GM21360 (cell line): ENCODE measurements around the gene GRIPAP1.
A peak's percentile ranks its signal among the peaks of the same experiment; 100 is the strongest.

Experiments
- ATAC-seq: cut with Tn5 transposase; IDR thresholded peaks from one replicate; pipeline ENCODE4 v1.9.1; 2021; ENCODE audit warnings: mild to moderate bottlenecking, moderate library complexity; ENCODE audit not compliant: unreplicated experiment

GRIPAP1 gene

DNA sequence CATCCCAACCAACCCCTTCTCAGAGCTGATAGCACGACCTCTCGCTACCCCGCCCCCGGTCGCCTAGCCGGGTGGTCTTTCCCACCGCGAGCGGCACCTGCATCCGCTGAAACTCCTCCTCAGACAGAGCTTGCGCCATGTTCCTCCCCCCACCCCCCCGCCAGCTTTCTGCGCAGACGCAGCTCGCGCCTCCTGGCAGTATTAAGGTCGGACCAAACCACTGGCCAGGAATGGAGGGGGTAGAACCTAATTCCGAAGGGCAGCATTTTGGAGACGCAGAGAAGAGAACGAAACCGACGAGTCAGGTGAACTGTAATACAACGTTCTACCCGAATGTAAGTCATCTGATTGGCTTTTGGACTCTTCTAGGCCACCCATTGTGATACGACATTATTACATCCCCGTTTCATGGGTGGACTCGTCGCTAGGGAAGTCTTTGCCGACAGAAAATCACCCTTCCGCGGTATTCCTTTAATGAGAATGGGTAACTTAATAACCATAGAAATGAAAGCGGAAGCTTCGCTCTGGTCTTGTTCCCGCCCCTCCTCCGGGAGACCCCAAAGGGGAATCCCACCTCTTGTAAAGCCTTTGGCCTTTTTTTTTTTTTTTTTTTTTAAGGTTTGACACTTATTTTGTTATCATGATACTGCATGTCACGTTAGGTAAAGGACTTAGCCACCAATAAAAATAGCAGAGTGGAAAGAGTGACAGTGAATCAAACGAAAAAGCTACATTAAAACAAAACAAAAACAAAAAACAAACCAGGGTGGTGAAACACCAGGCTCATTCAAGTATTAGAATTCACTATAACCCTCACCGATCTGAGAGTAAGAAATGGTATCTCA is at the start of gene GRIPAP1:
Gene GRIPAP1, minus strand, starts transcription at position 174 of the 845 bp plus-strand sequence. Its CDS starts 35 bp downstream, at position 139.
- ATAC-seq = peak; percentile 81

DNA sequence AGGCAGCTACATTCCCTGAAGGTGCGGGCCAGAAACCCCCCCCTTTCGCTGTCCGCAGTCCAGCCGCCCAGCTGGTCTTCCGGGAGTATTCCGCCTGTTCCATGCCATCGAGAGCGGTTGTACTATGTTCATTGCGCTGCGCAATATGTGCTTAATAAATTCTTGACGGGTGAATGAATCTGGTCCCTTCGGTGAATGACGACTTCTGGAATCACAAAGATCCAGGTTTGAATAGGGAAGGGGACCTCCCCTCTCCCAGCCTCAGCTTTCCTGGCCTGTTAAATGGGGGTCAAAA is 41.9 kb upstream of the GRIPAP1 start:
- no peak for ATAC-seq

DNA sequence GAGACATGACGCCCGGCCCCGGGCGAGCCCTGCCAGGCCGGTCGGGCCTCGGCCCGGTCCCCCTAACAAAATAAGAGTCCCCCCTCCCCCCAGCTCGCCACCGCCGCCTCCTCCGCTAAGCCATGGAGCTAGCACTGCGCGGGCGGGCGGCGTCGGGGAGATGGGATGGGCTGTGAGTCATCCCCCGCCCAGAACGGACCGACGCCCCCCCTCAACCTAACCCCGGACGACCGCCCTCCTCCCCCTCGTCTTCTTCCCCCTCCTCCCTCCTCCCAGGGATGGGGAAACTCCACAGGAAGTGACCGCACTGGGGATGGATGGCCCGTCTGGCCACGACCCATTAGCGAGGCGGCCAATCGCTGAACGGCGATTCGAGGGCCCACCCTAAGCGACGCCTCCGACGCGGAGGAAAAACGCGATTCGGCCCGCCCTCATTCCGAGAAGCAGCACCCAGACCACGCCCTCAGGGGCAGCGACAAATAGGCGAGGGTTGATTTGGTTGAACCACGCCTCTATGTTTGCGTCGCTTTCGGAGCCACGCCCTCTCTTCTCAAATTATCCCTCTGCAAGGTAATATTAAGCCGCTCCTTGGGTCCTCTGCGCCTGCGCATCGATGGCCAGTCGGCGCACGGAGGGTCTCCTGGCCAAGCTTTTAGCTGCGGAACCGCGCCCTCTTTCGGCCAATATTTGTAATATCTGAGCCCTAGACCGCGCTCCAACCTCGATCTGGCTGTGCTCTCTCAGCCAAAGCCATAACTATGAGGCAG is 41.3 kb upstream of the GRIPAP1 start, which contains the start of gene TFE3:
Gene TFE3, minus strand, starts transcription at position 138 of the 767 bp plus-strand sequence. Its CDS starts 131 bp downstream, at position 7.
- ATAC-seq = peak; percentile 81

GRCh38 chrX:49042581-49043219 is 40.6 kb upstream of the GRIPAP1 start:
- no peak for ATAC-seq

- no peak for ATAC-seq
Measured at GRCh38 chrX:49041744-49042580, 39.9 kb upstream of the GRIPAP1 start.

- ATAC-seq = no peak
Measured at GRCh38 chrX:49040376-49040955, 38.4 kb upstream of the GRIPAP1 start.

DNA sequence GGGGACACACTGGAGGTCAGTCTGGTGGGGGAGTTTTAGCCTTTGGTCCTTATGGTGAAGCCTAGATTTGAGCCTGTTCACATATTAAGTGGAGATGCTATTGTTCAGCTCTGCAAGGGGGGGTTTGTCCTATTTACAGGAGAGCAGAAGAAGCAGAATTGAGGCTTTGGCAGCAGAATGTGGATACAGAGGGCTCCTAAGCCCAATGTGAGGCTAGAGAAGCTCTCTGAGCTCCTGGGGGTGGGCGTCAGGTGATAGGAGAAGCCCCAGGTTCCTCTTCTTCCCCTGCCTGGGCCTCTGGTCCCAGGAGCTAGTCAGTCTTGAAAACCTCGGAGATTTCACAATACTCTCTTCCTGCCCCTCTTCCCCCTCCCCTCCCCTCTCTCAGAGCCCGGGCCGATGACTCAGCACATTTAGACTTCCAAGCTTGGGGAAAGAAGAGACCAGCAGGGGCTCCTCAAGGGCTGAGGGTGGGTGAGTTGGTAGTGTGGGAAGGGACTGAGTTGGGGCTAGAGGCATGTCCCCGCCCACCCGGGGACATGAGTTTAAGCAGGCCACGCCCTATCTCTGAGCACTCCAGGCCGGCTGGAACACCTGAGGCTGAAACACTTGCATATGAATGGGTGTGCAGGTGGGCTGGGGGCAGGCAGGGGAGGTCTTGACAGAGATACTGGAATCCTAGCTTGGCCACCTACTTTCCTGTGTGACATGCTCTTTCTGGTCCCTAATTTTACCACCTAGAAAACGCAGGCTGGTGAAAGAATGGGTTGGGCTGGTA is 37.7 kb upstream of the GRIPAP1 start:
- no peak for ATAC-seq

DNA sequence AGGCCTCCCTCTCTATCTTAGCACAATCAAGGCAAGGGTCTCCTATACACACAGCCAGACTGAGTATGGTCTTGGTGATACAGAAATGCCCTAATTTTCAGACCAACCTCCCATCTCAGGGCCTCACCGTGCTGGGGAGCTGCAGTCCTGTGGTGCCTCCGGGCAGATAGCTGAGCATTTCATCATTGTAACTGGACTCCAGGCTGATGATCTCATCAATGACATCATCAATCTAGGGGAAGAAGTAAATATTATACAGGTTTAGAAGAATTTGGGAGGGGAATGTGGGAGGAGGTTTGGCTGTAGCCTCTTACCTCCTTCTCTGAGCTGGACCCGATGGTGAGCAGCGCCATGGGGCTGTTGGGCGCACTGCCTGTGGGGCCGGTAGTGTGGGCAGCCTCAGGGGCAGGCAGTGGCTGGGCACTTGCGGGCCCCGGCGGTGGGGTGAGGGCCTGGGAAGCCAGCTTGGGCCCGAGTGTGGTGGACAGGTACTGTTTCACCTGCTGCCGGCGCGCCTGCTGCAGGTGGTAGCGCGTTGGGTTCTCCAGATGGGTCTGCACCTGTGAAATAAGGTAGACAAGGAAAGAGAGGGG is 35.9 kb upstream of the GRIPAP1 start:
- ATAC-seq = no peak

- no peak for ATAC-seq
Measured at GRCh38 chrX:49030283-49030682, 28.2 kb upstream of the GRIPAP1 start.

DNA sequence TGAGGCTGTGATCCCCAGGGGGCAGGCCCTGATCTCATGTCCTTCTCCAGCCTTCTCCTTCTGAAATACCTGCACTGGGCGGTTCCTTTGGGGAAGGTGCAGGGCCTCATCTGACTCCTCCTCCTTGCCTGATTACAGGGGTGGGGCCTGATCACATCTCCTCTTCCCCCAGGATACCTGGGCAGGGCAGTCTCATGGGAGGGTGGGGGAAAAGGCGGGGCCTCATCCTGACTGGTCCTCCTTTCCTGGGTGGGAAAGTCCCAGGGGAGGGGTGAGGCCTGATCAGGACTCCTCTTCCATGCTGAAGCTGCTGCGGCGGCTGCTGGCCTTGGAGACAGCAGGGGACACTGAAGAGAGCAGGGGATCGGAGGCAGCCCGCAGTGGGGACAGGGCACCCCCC is 27.8 kb upstream of the GRIPAP1 start:
- no peak for ATAC-seq

DNA sequence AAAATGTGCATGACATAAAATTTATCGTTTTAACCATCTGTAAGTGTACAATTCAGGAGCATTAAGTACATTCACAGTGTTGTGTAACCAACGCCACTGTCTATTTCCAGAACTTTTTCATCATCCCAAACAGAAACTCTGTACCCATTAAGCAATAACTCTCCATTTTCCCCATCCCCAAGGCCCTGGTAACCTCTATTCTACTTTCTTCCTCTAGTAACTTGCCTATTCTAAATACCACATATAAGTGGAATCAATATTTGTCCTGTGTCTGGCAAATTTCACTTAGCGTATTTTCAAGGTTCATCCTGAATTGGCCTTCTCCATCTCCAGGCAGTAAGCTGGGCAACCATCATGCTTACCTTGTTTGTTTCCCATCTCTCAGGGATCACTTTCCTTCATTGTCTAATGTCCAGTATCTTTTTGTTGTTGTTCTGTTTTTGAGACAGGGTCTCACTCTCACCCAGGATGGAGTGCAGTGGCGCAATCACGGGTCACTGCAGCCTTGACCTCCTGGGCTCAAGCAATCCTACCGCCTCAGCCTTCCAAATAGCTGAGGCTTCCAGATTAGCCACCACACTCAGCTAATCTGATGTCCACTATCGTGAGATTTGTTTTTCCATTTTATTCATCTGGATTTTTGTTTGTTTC is 17.7 kb upstream of the GRIPAP1 start:
- no peak for ATAC-seq

DNA sequence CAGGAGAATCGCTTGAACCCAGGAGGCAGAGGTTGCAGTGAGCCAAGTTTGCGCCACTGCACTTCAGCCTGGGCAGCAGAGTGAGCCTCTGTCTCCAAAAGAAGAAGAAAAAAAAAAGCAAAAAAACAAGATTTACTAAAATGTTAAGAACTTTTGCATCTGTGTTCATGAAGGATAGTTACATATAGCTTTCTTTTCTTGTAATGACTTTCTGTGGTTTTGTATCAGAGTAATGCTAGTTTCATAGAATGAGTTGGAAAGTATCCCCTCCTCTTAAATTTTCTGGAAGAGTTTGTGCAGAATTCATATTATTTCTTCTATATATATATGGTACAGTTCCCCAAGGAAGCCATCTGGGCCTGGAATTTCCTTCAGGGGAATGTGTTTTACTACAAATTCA is 17.0 kb upstream of the GRIPAP1 start:
- ATAC-seq = no peak

- ATAC-seq = no peak
Measured at GRCh38 chrX:49003696-49004095, 1.6 kb upstream of the GRIPAP1 start.

GRCh38 chrX:49001521-49002090 is 458 bp downstream of the GRIPAP1 start:
- ATAC-seq = peak; percentile 18

DNA sequence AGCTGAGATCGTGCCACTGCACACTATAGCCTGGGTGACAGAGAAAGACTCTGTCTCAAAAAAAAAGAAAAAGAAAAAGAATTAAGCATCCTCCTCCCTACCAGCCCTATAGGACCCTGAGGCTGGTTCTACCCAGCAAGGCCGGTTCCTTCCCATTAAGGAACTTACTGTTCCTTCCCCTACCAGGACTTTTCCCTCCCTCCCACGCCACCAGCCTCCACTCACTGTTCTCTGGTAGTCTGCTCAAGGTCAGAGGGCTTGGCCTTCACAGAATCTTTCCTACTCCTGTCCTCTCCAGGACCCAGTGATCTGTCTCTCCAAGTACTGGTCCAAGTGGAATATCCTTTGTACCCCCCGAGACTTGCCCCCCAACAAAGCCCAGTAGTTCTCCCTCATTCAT is 1.4 kb downstream of the GRIPAP1 start:
- no peak for ATAC-seq

GRCh38 chrX:48999030-48999429 is 3.0 kb downstream of the GRIPAP1 start:
- no peak for ATAC-seq

DNA sequence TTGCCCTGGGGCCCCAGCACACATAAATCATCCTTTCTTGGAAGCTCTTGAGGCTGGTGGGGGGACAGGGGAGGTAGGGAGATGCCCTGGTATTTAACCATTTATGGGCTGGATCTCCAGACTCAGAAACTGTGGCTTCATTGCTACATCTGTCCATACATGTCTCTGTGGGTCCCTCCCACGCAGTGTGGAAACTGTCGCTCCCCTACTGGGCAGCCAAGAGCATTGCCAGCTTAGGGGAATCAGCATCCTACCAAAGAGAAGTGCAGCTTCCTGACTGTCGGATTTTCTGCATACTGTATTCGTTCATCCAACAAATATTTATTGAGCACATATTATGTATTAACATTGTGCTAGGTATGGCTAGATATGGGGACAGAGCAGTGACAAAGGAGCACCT is 3.7 kb downstream of the GRIPAP1 start:
- ATAC-seq = no peak

DNA sequence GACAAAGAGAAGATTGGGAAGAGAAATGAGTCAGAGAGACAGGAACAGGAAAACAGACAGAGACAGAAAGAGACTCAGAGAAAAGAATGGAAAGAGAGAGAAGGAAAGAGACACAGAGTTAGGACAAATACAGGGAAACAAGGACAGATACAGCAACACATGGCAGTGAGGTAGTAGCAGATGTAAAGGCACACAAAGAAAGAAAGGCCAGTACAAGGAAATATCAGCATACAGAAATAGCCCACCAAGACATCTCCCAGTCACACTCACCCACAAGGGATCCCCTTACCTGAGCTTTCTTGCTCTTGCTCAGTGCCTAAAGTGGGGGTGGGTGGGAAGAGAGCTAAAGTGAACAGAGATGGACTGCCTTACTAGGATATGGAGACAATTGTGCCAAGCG is 4.2 kb downstream of the GRIPAP1 start:
- ATAC-seq = no peak
